BJ (cell line): Measurements from ENCODE around the gene INHBA. TPM values are rescaled to one million over a fixed set of nuclear protein-coding genes. Genes with fewer than 3 reads are reported as not detected.

ENCODE experiments used
- CTCF ChIA-PET: fragments of 350-600 bp; formaldehyde crosslinking; extraction: SDS; loops from one replicate; lab custom pipeline; 2021; ENCODE audit warnings: antibody characterized with exemption, inconsistent platforms; lab: Yijun Ruan, JAX
- POLR2A ChIA-PET: fragments of 300-600 bp; sonication (Branson Sonifier 250); formaldehyde crosslinking; extraction: SDS; loops from one replicate; lab custom pipeline; 2021; ENCODE audit warnings: antibody characterized with exemption; lab: Charles Lee
- DNase-seq: peaks from one replicate; pipeline ENCODE4 v3.0.0-alpha.2; 2011; ENCODE audit warnings: low read depth
- H3K27me3 ChIP-seq: 2 replicates; pipeline ENCODE4 v1.6.0; 2011; ENCODE audit warnings: low read length; ENCODE audit not compliant: control insufficient read depth, insufficient read depth
- H3K36me3 ChIP-seq: 2 replicates; pipeline ENCODE4 v1.5.1; 2011; ENCODE audit warnings: low read length; ENCODE audit not compliant: control insufficient read depth, insufficient read depth
- H3K4me3 ChIP-seq: 2 replicates; pipeline ENCODE4 v1.5.1; 2011; ENCODE audit warnings: low read depth, mild to moderate bottlenecking, control low read depth, low read length
- polyA plus RNA-seq: library from polyadenylated mRNA; depleted of rRNA; stranded (reverse); fragments of >200 nt; gene quantifications from 2 replicates; pipeline ENCODE4 v1.2.3, GENCODE V29; 2011
- TF ChIP-seq, protein P1 (sequence below): IDR thresholded peaks from 2 replicates; pipeline ENCODE4 v1.5.1; 2011; ENCODE audit warnings: low read depth, mild to moderate bottlenecking, control low read depth, inconsistent platforms, low read length, moderate library complexity; ENCODE audit not compliant: insufficient read depth

Gene INHBA
- polyA plus RNA-seq, 1 experiment, result 33.4 TPM

DNA sequence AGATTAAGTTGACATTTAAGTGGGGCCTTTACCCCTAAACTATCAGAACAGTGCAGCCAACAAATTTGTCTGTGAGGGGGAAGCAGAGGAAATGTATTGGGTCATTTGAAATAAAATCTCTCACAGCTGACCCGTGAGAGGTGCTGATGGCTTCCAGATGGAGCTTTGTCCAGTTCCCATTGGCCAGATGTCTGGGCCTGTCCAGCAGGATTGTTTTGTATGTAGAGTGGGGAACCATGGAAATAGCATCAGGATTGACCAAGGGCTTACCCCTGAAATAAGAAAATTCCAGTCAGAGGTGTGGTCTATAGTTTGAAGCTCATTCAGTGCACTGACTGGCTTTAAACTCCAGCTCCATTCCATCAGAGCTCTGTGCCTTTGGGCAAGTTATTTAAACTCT, 50.6 kb downstream of the INHBA start:
- peak; percentile 66 for DNase-seq
- no peaks in the 10 kb centered on the region for H3K27me3 ChIP-seq
- no peak overlapping the region for H3K4me3 ChIP-seq
- ChIA-PET POLR2A (no interaction called here), CTCF (interaction anchor here (1.2 kb wide), 1 partner anchor 16 kb away, joined by 3 read pairs; no protein-coding TSS in a partner anchor)
- no peaks in the 10 kb centered on the region for H3K36me3 ChIP-seq
- TF ChIP-seq, protein P1, sequence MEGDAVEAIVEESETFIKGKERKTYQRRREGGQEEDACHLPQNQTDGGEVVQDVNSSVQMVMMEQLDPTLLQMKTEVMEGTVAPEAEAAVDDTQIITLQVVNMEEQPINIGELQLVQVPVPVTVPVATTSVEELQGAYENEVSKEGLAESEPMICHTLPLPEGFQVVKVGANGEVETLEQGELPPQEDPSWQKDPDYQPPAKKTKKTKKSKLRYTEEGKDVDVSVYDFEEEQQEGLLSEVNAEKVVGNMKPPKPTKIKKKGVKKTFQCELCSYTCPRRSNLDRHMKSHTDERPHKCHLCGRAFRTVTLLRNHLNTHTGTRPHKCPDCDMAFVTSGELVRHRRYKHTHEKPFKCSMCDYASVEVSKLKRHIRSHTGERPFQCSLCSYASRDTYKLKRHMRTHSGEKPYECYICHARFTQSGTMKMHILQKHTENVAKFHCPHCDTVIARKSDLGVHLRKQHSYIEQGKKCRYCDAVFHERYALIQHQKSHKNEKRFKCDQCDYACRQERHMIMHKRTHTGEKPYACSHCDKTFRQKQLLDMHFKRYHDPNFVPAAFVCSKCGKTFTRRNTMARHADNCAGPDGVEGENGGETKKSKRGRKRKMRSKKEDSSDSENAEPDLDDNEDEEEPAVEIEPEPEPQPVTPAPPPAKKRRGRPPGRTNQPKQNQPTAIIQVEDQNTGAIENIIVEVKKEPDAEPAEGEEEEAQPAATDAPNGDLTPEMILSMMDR, result no peak

GRCh38 chr7:41648501-41648900, 54.4 kb downstream of the INHBA start:
- TF ChIP-seq, protein P1, result no peak
- no peaks in the 10 kb centered on the region for H3K36me3 ChIP-seq
- no peaks in the 10 kb centered on the region for H3K27me3 ChIP-seq
- H3K4me3 ChIP-seq, result no peak overlapping the region
- CTCF ChIA-PET, result interaction anchor here (0.7 kb wide), 1 partner anchor 636 kb away, joined by 3 read pairs; no protein-coding TSS in a partner anchor
- POLR2A ChIA-PET, result no interaction called here
- DNase-seq, result peak; percentile 53

DNA sequence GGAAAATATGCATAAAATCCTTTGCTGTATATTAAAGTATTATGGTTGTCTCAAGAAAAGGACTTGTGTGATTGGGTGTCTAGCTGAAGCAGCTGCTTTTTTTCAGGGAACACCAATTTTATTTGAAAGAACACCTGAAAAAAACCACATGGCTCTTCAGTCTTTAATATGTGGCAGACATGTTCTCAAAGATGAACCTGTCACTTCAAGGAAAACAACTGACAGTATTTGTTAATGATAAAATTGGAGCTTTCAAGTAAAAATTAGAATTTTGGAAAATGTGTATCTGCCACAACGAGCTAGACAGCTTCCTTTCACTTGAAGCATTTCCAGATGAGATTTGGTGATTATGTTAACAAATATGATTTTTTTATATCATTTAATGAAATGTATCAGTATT, 59.3 kb downstream of the INHBA start:
- CTCF ChIA-PET, result interaction anchor here (1.2 kb wide), 1 partner anchor 51 kb away, joined by 3 read pairs; no protein-coding TSS in a partner anchor
- Histone ChIP-seq H3K4me3 (no peak overlapping the region), H3K27me3 (no peaks in the 10 kb centered on the region), H3K36me3 (no peaks in the 10 kb centered on the region)
- TF ChIP-seq, protein P1, result no peak
- no peak for DNase-seq
- POLR2A ChIA-PET, result no interaction called here

DNA sequence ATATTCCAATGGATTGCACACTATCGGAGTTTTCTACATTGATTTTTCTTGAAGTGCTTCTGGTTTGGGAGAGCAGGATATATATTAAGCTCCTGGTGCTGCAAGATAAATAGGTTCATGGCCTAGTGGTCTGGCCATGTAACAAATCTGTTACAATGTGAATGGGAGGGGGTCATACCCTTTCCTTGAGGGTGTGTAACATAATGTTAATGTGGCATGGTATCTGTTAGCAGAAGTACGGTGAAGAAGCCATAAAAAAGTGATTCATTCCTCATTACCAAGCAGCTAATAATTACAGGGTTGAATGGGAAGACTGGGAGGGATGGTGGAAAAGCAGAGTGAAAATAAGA, 61.2 kb downstream of the INHBA start:
- no peaks in the 10 kb centered on the region for H3K36me3 ChIP-seq
- ChIA-PET POLR2A (no interaction called here), CTCF (no interaction called here)
- DNase-seq, result no peak
- no peaks in the 10 kb centered on the region for H3K27me3 ChIP-seq
- no peak overlapping the region for H3K4me3 ChIP-seq
- TF ChIP-seq, protein P1, result no peak

GRCh38 chr7:41641011-41641664, 61.8 kb downstream of the INHBA start:
- no peaks in the 10 kb centered on the region for H3K36me3 ChIP-seq
- ChIA-PET POLR2A (no interaction called here), CTCF (no interaction called here)
- no peaks in the 10 kb centered on the region for H3K27me3 ChIP-seq
- H3K4me3 ChIP-seq, result no peak overlapping the region
- no peak for DNase-seq
- TF ChIP-seq, protein P1, result no peak
